Left forelimb (tissue), 1 donor: Measurements from ENCODE around the gene ALB.
"Not testable (repeated sequence)": the region's sequence is repeated elsewhere in the genome, so short reads cannot be mapped to it uniquely, and the experiment has no call there.

ENCODE experiments used
- DNase-seq: peaks from one replicate; pipeline ENCODE4 v3.0.0-alpha.2; 2018; ENCODE audit warnings: low spot score

Gene ALB

DNA sequence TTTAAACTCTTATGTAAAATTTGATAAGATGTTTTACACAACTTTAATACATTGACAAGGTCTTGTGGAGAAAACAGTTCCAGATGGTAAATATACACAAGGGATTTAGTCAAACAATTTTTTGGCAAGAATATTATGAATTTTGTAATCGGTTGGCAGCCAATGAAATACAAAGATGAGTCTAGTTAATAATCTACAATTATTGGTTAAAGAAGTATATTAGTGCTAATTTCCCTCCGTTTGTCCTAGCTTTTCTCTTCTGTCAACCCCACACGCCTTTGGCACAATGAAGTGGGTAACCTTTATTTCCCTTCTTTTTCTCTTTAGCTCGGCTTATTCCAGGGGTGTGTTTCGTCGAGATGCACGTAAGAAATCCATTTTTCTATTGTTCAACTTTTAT, at the start of gene ALB:
Gene ALB, plus strand, starts transcription at position 246 of the 400 bp plus-strand sequence. Its CDS starts 41 bp downstream, at position 287.
- no peak for DNase-seq

DNA sequence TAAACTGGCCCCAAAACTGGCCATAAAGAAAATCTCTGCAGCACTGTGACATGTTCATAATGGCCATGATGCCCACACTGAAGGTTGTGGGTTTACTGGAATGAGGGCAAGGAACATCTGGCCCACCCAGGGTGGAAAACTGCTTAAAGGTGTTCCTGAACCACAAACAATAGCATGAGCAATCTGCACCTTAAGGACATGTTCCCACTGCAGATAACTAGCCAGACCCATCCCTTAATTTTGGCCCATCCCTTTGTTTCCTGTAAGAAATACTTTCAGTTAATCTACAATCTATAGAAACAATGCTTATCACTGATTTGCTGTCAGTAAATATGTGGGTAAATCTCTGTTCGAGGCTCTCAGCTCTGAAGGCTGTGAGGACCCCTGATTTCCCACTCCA, 46.9 kb upstream of the ALB start:
- not testable (repeated sequence) for DNase-seq

DNA sequence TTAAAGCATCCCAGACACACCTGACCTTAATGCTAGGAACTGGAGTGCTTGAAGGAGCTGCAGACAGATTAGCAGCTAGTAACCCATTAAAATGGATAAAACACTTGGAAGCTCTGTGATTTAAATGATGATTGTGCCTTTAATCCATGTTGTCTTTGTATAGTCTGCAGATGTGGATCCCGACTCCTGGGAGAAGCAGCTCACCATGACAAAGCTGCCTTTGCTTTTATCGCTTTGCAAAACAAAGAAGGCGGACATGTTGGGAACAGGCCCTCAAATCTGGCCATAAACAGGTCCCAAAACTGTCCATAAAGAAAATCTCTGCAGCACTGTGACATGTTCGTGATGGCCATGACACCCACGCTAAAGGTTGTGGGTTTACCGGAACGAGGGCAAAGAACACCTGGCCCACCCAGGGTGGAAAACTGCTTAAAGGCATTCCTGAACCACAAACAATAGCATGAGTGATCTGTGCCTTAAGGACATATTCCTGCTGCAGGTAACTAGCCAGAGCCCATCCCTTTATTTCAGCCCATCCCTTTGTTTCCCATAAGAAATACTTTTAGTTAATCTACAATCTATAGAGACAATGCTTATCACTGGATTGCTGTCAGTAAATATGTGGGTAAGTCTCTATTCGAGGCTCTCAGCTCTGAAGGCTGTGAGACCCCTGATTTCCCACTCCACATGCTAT, 34.4 kb upstream of the ALB start:
- DNase-seq, result not testable (repeated sequence)

DNA sequence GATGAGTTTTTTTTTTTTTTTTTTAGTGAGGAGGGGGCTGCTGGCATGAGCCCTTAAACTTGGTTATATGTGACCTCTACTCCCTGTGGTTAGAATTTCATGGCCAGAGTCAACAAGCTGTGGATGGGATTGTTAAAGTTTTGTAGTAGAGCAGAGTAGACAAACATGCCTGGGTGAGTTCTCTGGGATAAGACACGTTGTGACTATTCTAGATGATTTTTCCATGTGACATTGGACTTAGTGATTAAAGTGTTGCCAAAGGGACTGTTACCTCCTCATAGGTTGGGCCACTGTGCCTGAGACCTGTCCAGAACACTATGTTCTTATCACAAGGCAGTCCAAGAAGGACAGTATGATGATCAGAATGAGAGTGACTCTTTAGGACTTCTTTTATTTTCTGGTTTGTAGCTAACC, 28.8 kb upstream of the ALB start:
- DNase-seq, result no peak

DNA sequence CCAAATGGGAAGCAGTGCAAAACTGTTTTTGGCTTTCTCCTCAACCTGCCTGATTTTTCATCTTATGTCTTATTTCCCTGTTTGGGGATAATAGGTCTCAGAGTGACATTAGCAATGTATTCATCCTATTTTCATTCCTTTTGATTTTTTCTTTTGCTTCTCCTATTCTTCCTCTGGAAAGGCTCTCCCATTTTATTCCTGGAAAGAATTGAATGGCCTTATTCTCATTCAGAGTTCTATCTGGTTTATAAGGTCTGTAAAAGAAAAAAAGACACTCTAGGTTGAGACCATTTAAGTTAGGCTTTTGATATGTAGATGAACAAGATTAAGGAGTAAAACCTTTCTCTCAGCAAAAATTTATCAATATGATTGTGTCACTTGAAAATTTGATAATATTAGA, 27.8 kb upstream of the ALB start:
- DNase-seq, result no peak

DNA sequence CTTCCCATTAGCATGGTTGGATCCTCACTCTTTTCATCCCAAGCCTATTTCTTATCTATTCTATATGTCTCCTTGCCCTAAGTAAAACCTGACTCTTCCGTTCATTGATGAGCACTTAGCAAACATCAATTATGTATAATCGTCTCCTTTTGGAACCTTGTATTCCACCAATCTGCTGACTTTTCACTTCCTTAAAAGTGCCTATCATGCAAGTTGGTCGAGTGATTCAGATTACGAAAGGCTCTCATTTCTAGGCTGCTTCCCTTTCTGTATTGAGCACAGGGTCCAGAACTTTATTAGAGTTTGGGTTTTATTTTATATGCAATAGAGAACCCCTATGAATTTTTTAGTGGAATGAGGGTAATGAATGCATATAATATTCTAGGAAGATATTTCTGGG, 27.1 kb upstream of the ALB start:
- DNase-seq, result no peak

DNA sequence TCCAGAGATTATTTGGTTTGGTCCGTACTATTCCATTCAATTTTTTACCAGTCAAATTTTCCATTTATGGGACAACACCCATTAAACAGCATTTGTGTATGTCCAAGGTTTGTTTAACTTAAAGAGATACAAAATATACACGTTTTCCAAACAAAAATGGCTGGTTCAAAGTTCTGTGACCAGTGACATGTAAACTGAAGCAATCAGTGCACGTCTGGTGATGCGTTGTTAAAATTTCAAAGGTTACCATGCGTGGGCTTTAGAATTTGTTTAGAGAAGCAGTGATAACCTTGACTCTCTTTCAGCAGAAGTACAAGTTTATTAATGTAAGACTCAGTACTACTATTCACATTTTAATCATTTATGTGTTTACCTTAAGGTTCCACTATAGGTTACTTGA, 25.2 kb upstream of the ALB start:
- DNase-seq, result no peak

DNA sequence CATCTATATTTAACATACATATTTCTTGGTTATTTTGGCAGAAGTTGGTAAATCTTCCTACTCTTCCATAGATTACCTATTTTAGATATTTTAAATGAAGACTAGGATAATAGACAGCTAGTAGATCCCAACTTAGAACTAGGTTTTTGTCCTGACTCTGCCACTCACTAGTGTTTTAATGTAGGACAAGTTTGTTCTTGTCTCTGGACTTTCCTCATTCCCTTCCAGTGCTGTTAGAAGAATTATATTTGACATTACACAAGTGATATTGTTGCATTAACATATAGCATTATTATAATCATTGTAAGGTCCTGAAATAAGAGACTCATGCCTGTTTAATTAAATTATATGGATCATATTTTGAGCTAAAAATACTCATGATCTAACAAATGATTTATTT, 24.1 kb upstream of the ALB start:
- no peak for DNase-seq

DNA sequence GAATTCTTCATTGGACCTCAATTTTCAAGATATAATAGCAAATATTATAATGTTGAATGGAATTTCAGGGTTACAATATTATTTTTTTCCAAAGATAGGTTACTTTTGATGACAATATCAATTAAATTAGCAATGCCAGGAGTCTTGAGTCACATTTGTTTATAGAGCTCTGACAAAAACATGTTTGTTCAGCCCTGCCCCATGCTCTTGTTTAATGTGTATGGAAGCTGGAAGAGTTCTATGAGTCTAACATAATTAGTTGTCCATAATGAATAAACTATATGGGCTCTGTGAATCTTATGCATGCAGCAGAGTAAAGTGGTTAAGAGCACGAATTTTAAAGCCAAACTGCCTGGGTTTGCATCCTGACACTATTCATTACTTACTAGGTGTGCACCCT, 22.9 kb upstream of the ALB start:
- no peak for DNase-seq

DNA sequence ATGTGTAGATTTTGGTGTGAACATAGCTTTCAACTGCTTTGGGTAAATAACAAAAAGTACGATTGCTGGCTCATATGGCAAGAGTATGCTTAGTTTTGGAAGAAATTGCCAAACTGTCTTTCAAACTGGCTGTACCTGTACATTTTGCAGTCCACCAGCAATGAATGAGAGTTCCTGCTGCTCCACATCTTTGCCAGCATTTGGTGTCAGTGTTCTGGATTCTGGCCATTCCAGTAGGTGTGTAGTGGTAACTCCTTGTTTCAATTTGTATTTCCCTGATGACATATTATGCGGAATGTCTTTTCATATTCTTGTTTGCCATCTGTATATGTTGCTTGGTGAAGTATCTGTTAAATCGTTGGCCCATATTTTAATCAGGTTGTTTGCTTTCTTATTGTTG, 20.6 kb upstream of the ALB start:
- DNase-seq, result no peak

DNA sequence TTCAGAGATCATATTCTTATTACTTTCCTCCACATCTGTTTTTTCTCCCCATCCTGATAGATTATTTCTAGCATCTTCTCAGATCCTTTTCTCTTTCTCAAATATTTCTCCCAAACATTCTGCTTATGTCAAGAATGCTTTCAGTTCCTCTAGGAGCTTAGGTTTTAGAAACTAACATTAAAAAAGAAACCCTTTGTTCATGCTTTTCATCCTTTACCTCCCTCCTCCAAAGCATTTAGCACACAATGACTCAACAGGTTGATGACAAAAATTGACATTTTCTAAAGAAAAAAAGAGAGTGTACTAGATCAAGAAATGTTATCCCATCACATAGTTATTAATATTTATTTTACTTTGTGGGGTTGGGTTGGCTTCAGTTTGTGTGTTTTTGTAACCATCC, 16.5 kb upstream of the ALB start:
- no peak for DNase-seq

DNA sequence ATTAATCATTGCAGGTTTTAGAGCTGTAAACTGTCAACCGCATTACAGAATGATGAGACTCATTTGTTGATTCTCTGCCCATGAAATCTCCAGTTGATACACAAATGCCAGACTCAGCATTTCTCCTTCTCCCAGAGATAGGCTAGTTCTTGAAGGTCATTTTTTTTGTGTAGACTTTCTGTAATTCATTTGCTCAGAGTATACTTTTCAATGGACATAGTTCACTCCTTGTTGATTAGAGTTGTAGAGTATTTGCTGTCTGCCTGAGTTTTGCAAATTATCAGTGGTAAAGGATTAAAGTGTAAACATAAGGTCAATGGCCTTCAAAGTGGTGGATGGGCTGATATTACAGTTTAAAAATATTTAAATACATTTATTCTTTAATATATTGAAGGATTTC, 15.2 kb upstream of the ALB start:
- no peak for DNase-seq

DNA sequence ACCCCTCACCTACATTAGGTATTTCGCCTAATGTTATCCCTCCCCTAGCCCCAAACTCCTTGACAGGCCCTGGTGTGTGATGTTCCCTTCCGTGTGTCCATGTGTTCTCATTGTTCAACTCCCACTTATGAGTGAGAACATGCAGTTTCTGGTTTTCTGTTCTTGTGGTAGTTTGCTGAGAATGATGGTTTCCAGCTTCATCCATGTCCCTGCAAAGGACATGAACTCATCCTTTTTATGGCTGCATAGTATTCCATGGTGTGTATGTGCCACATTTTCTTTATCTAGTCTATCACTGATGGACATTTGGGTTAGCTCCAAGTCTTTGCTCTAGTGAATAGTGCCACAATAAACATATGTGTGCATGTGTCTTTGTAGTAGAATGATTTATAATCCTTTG, 14.4 kb upstream of the ALB start:
- not testable (repeated sequence) for DNase-seq

DNA sequence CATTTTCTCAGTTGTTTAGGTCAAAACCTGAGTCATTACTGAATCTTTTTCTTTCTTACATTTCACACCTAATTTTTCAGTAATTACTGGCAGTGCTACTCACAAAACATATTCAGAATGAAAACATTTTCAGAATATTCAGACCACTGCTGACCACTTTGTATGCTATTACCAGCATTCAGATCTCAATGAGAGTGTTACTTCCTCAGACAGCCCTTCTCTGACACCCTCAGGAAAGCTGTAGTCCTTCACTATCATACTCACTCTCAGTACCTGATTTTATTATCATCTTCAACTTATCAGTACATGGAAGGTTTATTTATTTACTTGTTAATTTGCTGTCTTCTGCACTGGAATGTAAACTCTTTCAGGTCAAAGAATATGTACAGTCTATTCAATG, 12.3 kb upstream of the ALB start:
- DNase-seq, result no peak

DNA sequence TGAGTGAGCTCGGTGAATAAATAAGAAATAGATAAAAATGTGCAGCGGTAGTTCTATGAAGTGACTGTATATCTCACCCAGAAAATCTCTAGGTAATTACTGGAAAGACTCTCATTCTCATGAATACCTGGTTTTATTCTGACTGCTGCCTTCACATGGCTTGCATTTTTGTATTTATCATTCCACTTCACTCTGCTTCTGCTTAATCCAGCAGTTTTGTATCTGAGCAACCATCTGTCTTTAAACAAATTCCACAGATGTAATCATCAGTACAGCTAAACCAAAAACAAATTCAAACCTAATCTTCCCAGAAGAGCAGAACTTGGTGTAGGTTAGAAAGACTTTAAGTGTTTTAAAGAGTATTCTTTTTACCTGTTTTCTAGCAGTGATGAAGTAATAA, 11.2 kb upstream of the ALB start:
- DNase-seq, result no peak

DNA sequence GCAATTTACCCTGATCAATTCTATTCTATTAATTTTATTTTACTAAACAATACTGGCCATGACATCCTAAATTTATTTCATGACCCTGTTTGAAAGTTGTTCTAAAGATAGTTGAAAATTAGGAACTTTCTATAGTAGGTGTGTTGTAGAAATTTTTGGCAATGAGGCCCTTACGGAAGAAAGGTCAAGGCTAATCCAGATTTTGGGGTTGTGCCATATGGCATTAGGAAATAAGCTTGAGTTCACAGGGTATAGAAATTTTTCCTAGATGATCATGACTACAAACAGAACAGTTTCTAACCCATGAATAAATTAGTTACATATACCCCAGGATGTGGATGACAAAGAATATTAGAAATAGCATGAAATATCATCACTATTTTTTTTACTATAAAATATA, 7.8 kb upstream of the ALB start:
- no peak for DNase-seq

DNA sequence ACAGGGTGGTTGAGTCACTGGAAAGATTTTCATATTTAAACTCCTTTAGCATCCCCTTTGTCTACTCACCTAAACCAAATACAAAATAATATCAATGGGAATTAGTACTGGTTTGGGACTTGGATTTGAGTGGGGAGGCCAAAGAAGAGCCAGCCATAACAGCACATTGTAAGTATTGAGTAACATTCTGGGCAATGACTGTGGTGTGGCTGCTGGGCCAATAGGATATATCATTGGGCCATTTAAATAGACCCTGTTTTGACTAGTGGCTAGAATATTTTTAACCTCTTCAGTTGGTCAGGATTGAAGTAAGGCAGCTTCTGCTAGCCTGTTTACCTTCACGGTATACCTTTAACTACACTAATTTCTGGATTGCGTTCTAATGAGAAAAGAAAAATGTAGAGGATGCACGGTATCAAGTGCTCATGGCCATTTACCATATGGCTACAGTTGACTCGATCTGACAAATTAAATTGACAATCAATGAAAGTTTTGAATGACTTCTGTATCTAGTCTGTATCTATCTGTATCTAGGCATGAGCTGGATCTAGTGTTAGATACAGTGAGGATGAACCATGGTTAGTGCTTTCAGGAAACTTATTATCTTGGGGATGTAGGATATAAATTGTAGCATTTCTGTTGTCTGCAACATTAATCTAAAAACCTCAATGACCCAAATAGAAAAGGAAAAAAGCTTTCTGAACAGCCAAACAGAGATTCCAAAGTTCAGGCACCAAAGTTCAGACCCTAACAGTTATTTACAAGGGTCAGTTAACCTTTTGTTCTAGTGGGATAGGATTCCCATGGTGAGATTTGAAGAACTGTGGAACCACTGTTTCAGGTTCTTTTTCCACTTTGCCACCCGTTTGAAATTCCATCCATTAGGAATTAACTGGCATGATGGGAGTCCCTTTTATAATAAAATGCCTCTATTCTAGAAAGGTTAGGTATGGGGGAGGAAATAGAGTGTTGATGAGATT, 6.8 kb upstream of the ALB start:
- DNase-seq, result no peak

DNA sequence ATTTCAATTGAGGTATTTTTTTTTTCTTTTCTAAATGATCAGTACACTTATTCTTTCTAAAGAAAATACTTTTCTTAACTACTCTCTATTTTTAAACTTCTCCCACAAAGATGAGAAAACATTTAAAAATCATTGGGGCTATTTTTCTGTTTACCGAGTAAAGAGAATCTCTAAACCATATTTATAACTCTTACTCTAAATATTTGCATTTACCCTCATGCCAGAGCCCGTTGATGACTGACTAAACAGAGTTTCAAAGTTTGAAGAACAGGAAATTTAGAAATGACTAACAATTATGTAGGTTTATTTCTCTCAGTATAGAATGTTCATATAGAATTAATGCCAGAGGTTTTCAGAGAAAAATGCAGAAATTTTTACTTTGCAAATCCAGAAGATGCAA, 2.7 kb upstream of the ALB start:
- no peak for DNase-seq

DNA sequence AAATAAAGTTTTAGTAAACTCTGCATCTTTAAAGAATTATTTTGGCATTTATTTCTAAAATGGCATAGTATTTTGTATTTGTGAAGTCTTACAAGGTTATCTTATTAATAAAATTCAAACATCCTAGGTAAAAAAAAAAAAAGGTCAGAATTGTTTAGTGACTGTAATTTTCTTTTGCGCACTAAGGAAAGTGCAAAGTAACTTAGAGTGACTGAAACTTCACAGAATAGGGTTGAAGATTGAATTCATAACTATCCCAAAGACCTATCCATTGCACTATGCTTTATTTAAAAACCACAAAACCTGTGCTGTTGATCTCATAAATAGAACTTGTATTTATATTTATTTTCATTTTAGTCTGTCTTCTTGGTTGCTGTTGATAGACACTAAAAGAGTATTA, 370 bp downstream of the ALB start:
- DNase-seq, result no peak

DNA sequence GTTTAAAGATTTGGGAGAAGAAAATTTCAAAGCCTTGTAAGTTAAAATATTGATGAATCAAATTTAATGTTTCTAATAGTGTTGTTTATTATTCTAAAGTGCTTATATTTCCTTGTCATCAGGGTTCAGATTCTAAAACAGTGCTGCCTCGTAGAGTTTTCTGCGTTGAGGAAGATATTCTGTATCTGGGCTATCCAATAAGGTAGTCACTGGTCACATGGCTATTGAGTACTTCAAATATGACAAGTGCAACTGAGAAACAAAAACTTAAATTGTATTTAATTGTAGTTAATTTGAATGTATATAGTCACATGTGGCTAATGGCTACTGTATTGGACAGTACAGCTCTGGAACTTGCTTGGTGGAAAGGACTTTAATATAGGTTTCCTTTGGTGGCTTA, 1.1 kb downstream of the ALB start:
- DNase-seq, result no peak

DNA sequence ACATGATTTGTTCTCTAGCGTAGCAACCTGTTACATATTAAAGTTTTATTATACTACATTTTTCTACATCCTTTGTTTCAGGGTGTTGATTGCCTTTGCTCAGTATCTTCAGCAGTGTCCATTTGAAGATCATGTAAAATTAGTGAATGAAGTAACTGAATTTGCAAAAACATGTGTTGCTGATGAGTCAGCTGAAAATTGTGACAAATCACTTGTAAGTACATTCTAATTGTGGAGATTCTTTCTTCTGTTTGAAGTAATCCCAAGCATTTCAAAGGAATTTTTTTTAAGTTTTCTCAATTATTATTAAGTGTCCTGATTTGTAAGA, 2.4 kb downstream of the ALB start:
- no peak for DNase-seq

DNA sequence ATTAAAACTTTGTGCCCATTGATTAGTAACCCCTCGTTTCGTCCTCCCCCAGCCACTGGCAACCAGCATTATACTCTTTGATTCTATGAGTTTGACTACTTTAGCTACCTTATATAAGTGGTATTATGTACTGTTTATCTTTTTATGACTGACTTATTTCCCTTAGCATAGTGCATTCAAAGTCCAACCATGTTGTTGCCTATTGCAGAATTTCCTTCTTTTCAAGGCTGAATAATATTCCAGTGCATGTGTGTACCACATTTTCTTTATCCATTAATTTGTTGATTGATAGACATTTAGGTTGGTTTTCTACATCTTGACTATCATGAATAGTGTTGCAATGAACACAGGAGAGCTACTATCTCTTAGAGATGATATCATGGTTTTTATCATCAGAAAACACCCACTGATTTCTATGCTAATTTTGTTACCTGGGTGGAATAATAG, 3.2 kb downstream of the ALB start:
- DNase-seq, result no peak

DNA sequence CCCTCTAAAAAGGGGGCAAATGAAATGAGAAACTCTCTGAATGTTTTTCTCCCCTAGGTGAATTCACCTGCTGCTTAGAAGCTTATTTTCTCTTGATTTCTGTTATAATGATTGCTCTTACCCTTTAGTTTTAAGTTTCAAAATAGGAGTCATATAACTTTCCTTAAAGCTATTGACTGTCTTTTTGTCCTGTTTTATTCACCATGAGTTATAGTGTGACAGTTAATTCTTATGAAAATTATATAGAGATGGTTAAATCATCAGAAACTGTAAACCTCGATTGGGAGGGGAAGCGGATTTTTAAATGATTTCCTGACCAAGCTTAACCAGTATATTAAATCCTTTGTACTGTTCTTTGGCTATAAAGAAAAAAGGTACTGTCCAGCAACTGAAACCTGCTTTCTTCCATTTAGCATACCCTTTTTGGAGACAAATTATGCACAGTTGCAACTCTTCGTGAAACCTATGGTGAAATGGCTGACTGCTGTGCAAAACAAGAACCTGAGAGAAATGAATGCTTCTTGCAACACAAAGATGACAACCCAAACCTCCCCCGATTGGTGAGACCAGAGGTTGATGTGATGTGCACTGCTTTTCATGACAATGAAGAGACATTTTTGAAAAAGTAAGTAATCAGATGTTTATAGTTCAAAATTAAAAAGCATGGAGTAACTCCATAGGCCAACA, 4.2 kb downstream of the ALB start:
- DNase-seq, result no peak
